H1 (cell line): ENCODE data around the gene CFAP97D2. TPM values are rescaled to one million over a fixed set of nuclear protein-coding genes. Genes with fewer than 3 reads are reported as not detected.
"Not testable (repeated sequence)": the region's sequence is repeated elsewhere in the genome, so short reads cannot be mapped to it uniquely, and the experiment has no call there.

Source experiments
- CTCF ChIA-PET: fragments of 300-600 bp; sonication (Branson Sonifier 250); formaldehyde crosslinking; loops from one replicate; lab custom pipeline; 2021; ENCODE audit not compliant: partially characterized antibody; lab: Charles Lee
- POLR2A ChIA-PET: fragments of 300-600 bp; sonication (Branson Sonifier 250); formaldehyde crosslinking; loops from one replicate; lab custom pipeline; 2021; ENCODE audit warnings: inconsistent platforms; ENCODE audit not compliant: partially characterized antibody; lab: Charles Lee
- DNase-seq, 2 experiments: peaks; one replicate each; pipeline versions ENCODE4 v3.0.0 to v3.0.0-alpha.2; 2010 to 2022; ENCODE audit warnings: low spot score in 2 of 2, low read depth in 1 of 2, mixed read lengths in 1 of 2
- FAIRE-seq: peaks from 2 replicates; lab custom pipeline; 2011; peaks lifted over from hg19 to GRCh38; lab: Jason Lieb, UNC
- H2AFZ ChIP-seq: 2 replicates; pipeline ENCODE4 v1.8.1; 2012; ENCODE audit warnings: low read length, inconsistent platforms
- H2AK5ac ChIP-seq: 2 replicates; pipeline ENCODE4 v1.6.1; 2013; ENCODE audit warnings: low read depth, low read length
- H2BK120ac ChIP-seq: replicated peaks from 2 replicates; pipeline ENCODE3; 2013; ENCODE audit warnings: low read depth, low read length, inconsistent platforms
- H2BK12ac ChIP-seq: 2 replicates; pipeline ENCODE4 v1.6.1; 2013; ENCODE audit warnings: low read depth, low read length
- H2BK15ac ChIP-seq: 2 replicates; pipeline ENCODE4 v1.6.1; 2013; ENCODE audit warnings: low read length
- H2BK20ac ChIP-seq: 2 replicates; pipeline ENCODE4 v1.6.1; 2013; ENCODE audit warnings: low read length
- H2BK5ac ChIP-seq: 2 replicates; pipeline ENCODE4 v1.6.1; 2013; ENCODE audit warnings: low read depth, low read length
- H3K14ac ChIP-seq: 2 replicates; pipeline ENCODE4 v1.6.1; 2013; ENCODE audit warnings: inconsistent platforms; ENCODE audit not compliant: insufficient read length
- H3K18ac ChIP-seq: 2 replicates; pipeline ENCODE4 v1.6.1; 2013; ENCODE audit warnings: low read length; ENCODE audit errors: extremely low read depth
- H3K23ac ChIP-seq: 2 replicates; pipeline ENCODE4 v1.6.1; 2013; ENCODE audit warnings: inconsistent platforms; ENCODE audit not compliant: insufficient read length
- H3K23me2 ChIP-seq: 2 replicates; pipeline ENCODE4 v1.6.1; 2013; ENCODE audit warnings: low read depth, low read length
- H3K27ac ChIP-seq: 2 replicates; pipeline ENCODE4 v1.6.1; 2011; ENCODE audit warnings: low read depth, low read length, inconsistent platforms
- H3K27me3 ChIP-seq, 4 experiments: replicated peaks in 1 of 4; 1 replicate in 1 of 4; 2 replicates in 3 of 4; pipeline versions ENCODE4 v1.6.1 to v1.8.1; 2011 to 2013; ENCODE audit warnings: low read length in 3 of 4, mild to moderate bottlenecking in 3 of 4, inconsistent platforms in 2 of 4, mixed read lengths in 2 of 4, moderate library complexity in 1 of 4; ENCODE audit not compliant: control insufficient read depth in 3 of 4, insufficient read depth in 3 of 4; ENCODE audit errors: extremely low read depth in 1 of 4
- H3K36me3 ChIP-seq, 4 experiments: 2 replicates each; pipeline versions ENCODE4 v1.6.1 to v1.8.1; 2011 to 2013; ENCODE audit warnings: mild to moderate bottlenecking in 4 of 4, low read length in 3 of 4, moderate library complexity in 2 of 4, control low read depth in 1 of 4, inconsistent platforms in 1 of 4; ENCODE audit not compliant: insufficient read depth in 4 of 4, control insufficient read depth in 2 of 4
- H3K4ac ChIP-seq: replicated peaks from 2 replicates; pipeline ENCODE3; 2013; ENCODE audit warnings: low read length, low read depth, mixed read lengths, inconsistent platforms; ENCODE audit not compliant: insufficient read length
- H3K4me1 ChIP-seq, 4 experiments: replicated peaks in 1 of 4; 1 replicate in 1 of 4; 2 replicates in 3 of 4; pipeline versions ENCODE4 v1.6.1 to v1.8.1; 2011 to 2013; ENCODE audit warnings: low read length in 3 of 4, inconsistent platforms in 2 of 4, mixed read lengths in 1 of 4; ENCODE audit not compliant: insufficient read depth in 4 of 4, control insufficient read depth in 3 of 4
- H3K4me2 ChIP-seq, 2 experiments: 2 replicates each; pipeline versions ENCODE4 v1.6.1 to v1.8.1; 2011 to 2013; ENCODE audit warnings: low read depth in 2 of 2, low read length in 2 of 2, control low read depth in 1 of 2, inconsistent platforms in 1 of 2, mild to moderate bottlenecking in 1 of 2; ENCODE audit not compliant: insufficient read depth in 1 of 2
- H3K4me3 ChIP-seq, 4 experiments: fragments of 200-600, 300-600 bp in 1 of 4; sonication (generic), shearing (Covaris generic), sonication (Bioruptor Twin) in 1 of 4; 2 replicates each; pipeline versions ENCODE4 v1.5.1 to v1.8.1; 2011 to 2016; ENCODE audit warnings: low read length in 4 of 4, low read depth in 3 of 4, control low read depth in 2 of 4, inconsistent platforms in 2 of 4, mild to moderate bottlenecking in 2 of 4, mixed read lengths in 1 of 4, moderate library complexity in 1 of 4; ENCODE audit not compliant: insufficient read depth in 2 of 4; ENCODE audit errors: extremely low read depth in 1 of 4
- H3K56ac ChIP-seq: replicated peaks from 2 replicates; pipeline ENCODE3; 2013; ENCODE audit warnings: low read depth, mild to moderate bottlenecking, mixed read lengths, low read length, inconsistent platforms; ENCODE audit not compliant: insufficient read length
- H3K79me1 ChIP-seq: 2 replicates; pipeline ENCODE4 v1.6.1; 2013; ENCODE audit warnings: low read depth, low read length, control low read depth
- H3K79me2 ChIP-seq, 2 experiments: 2 replicates each; pipeline versions ENCODE4 v1.6.1 to v1.8.1; 2012 to 2013; ENCODE audit warnings: low read length in 2 of 2, mild to moderate bottlenecking in 2 of 2, inconsistent platforms in 1 of 2; ENCODE audit not compliant: insufficient read depth in 2 of 2, control insufficient read depth in 1 of 2
- H3K9ac ChIP-seq, 4 experiments: replicated peaks in 1 of 4; 1 replicate in 1 of 4; 2 replicates in 3 of 4; pipeline versions ENCODE4 v1.6.1 to v1.8.1; 2011 to 2013; ENCODE audit warnings: low read depth in 3 of 4, low read length in 3 of 4, control low read depth in 2 of 4, mild to moderate bottlenecking in 2 of 4, moderate library complexity in 2 of 4, inconsistent platforms in 1 of 4; ENCODE audit errors: extremely low read depth in 1 of 4
- H3K9me3 ChIP-seq, 2 experiments: 2 replicates each; pipeline versions ENCODE4 v1.6.1 to v1.8.1; 2012 to 2013; ENCODE audit warnings: mild to moderate bottlenecking in 2 of 2, moderate library complexity in 2 of 2, control low read depth in 1 of 2, inconsistent platforms in 1 of 2, low read depth in 1 of 2, low read length in 1 of 2, mixed read lengths in 1 of 2; ENCODE audit not compliant: insufficient read depth in 2 of 2
- H4K20me1 ChIP-seq, 2 experiments: replicated peaks in 1 of 2; 2 replicates each; pipeline versions ENCODE3 to v1.8.1; 2011 to 2013; ENCODE audit warnings: inconsistent platforms in 2 of 2, low read length in 2 of 2, mild to moderate bottlenecking in 1 of 2; ENCODE audit not compliant: insufficient read depth in 2 of 2, control insufficient read depth in 1 of 2
- H4K5ac ChIP-seq: 2 replicates; pipeline ENCODE4 v1.6.1; 2013; ENCODE audit warnings: low read length, low read depth, mixed read lengths, inconsistent platforms; ENCODE audit not compliant: insufficient read length
- H4K8ac ChIP-seq: 2 replicates; pipeline ENCODE4 v1.8.0; 2013; ENCODE audit warnings: mild to moderate bottlenecking, moderate library complexity, low read length, inconsistent platforms; ENCODE audit not compliant: insufficient read depth; ENCODE audit errors: extremely low read depth
- H4K91ac ChIP-seq: replicated peaks from 2 replicates; pipeline ENCODE3; 2013; ENCODE audit warnings: low read length, mixed read lengths, inconsistent platforms; ENCODE audit not compliant: insufficient read length
- WGBS, 2 experiments: shearing (Covaris generic) in 1 of 2; methylation state at CpG; one replicate each; pipeline versions ENCODE4 v1.1.6 to v1.1.7; 2013 to 2015; ENCODE audit warnings: low lambda C conversion rate in 2 of 2, mixed read lengths in 2 of 2, inconsistent platforms in 1 of 2, low coverage in 1 of 2, missing lambda C conversion rate in 1 of 2; ENCODE audit not compliant: insufficient replicate concordance in 2 of 2, insufficient coverage in 1 of 2, insufficient read length in 1 of 2; ENCODE audit errors: extremely low coverage in 1 of 2, missing lambda C conversion rate in 1 of 2; 5-methylcytosine and 5-hydroxymethylcytosine counted together
- polyA plus RNA-seq, 7 experiments: library from polyadenylated mRNA; depleted of rRNA in 3 of 7; stranded (reverse) in 5 of 7; unstranded in 2 of 7; fragments of >200 nt in 5 of 7; fragments of 200-250 nt in 2 of 7; gene quantifications; 1 replicate in 5 of 7; 2 replicates in 1 of 7; 4 replicates in 1 of 7; pipeline versions ENCODE4 v1.2.1 to v1.2.3, GENCODE V29; 2011 to 2013; ENCODE audit warnings: missing spikeins in 2 of 7, mixed read lengths in 2 of 7
- total RNA-seq: library from RNA; stranded (reverse); fragmentation: NEBNext Ultra II Directional; extraction: Animal tissue kit (Norgen Biotek cat#: 25700); gene quantifications from 2 replicates; pipeline ENCODE4 v1.2.1, GENCODE V29; 2021

CFAP97D2 gene
- total and polyA plus RNA-seq, 2 of the 8 experiments (the other 6 are each of a cell fraction or from before 2014, with no cell fraction given), result not detected

DNA sequence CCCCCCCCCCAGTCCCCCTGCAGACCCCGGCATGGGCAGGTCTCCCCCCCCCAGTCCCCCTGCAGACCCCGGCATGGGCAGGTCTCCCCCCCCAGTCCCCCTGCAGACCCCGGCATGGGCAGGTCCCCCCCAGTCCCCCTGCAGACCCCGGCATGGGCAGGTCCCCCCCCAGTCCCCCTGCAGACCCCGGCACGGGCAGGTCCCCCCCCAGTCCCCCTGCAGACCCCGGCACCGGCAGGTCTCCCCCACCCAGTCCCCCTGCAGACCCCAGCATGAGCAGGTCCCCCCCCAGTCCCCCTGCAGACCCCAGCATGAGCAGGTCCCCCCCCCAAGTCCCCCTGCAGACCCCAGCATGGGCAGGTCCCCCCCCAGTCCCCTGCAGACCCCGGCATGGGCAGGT, 45.9 kb upstream of the CFAP97D2 start:
- Histone ChIP-seq H3K4me1 (peaks cover 12 to 31% (median 25%) of the 10 kb centered on the region in 4 experiments), H4K20me1 (peaks cover 0 to 12% of the 10 kb centered on the region in 2 experiments), H3K4me3 (peak overlapping the region in 1 of 4 experiments; percentile 76; a peak in 2 of 8 replicates), H3K4me2 (peak overlapping the region in 1 of 2 experiments; percentile 96; a peak in 1 of 4 replicates), H3K79me2 (peaks cover 0 to 23% of the 10 kb centered on the region in 2 experiments; a peak in 2 of 4 replicates), H3K27me3 (peaks cover 0 to 13% (median 10%) of the 10 kb centered on the region in 4 experiments; a peak in 5 of 7 replicates), H3K23me2 (peaks cover 20% of the 10 kb centered on the region)
- H2BK12ac ChIP-seq, H2BK15ac ChIP-seq, H2BK5ac ChIP-seq, H3K23ac ChIP-seq, H2BK20ac ChIP-seq, H4K91ac ChIP-seq, H3K18ac ChIP-seq, DNase-seq, H2BK120ac ChIP-seq, H4K8ac ChIP-seq, H3K36me3 ChIP-seq, H4K5ac ChIP-seq, POLR2A ChIA-PET, H3K27ac ChIP-seq, H3K4ac ChIP-seq, H3K56ac ChIP-seq, H3K9me3 ChIP-seq, H2AK5ac ChIP-seq, CTCF ChIA-PET, H2AFZ ChIP-seq, H3K79me1 ChIP-seq, FAIRE-seq, H3K14ac ChIP-seq, H3K9ac ChIP-seq: not testable (repeated sequence)
- WGBS, 2 experiments, result no CpG with 5 or more reads among the region's 9 CpGs

DNA sequence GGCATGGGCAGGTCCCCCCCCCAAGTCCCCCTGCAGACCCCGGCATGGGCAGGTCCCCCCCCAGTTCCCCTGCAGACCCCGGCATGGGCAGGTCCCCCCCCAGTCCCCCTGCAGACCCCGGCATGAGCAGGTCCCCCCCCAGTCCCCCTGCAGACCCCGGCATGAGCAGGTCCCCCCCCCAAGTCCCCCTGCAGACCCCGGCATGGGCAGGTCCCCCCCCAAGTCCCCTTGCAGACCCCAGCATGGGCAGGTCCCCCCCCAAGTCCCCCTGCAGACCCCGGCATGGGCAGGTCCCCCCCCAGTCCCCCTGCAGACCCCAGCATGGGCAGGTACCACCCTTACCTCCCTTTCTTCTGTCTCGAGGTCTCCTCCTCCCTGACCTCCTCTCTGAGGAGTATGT, 45.5 kb upstream of the CFAP97D2 start:
- POLR2A ChIA-PET, H2AK5ac ChIP-seq, H2BK12ac ChIP-seq, H3K9ac ChIP-seq, H3K79me1 ChIP-seq, H2BK5ac ChIP-seq, H3K4me3 ChIP-seq, H4K91ac ChIP-seq, H4K5ac ChIP-seq, CTCF ChIA-PET, H3K36me3 ChIP-seq, H3K18ac ChIP-seq, H2AFZ ChIP-seq, H2BK15ac ChIP-seq, DNase-seq, H4K8ac ChIP-seq, H3K9me3 ChIP-seq, H2BK20ac ChIP-seq, H2BK120ac ChIP-seq, FAIRE-seq, H3K4me2 ChIP-seq, H3K14ac ChIP-seq, H3K4ac ChIP-seq, H3K56ac ChIP-seq, H4K20me1 ChIP-seq, H3K23ac ChIP-seq, H3K27ac ChIP-seq: not testable (repeated sequence)
- H3K27me3 ChIP-seq, result peaks cover 0 to 13% (median 10%) of the 10 kb centered on the region in 4 experiments; a peak in 5 of 7 replicates
- WGBS, 2 experiments, result 100% methylated on average over 1 of the region's 7 CpGs; no CpG with 5 or more reads in 1 of the 2 experiments
- peaks cover 11 to 26% (median 22%) of the 10 kb centered on the region in 4 experiments for H3K4me1 ChIP-seq
- H3K79me2 ChIP-seq, result peaks cover 0 to 19% of the 10 kb centered on the region in 2 experiments; a peak in 2 of 4 replicates
- H3K23me2 ChIP-seq, result peaks cover 20% of the 10 kb centered on the region
